GM19397 (cell line): Measurements from ENCODE around the gene SAV1.
"Not testable (repeated sequence)": the region's sequence is repeated elsewhere in the genome, so short reads cannot be mapped to it uniquely, and the experiment has no call there.

Experiments used
- ATAC-seq: cut with Tn5 transposase; IDR thresholded peaks from one replicate; pipeline ENCODE4 v1.9.1; 2021; ENCODE audit warnings: mild to moderate bottlenecking, moderate library complexity; ENCODE audit not compliant: unreplicated experiment

SAV1 gene

DNA sequence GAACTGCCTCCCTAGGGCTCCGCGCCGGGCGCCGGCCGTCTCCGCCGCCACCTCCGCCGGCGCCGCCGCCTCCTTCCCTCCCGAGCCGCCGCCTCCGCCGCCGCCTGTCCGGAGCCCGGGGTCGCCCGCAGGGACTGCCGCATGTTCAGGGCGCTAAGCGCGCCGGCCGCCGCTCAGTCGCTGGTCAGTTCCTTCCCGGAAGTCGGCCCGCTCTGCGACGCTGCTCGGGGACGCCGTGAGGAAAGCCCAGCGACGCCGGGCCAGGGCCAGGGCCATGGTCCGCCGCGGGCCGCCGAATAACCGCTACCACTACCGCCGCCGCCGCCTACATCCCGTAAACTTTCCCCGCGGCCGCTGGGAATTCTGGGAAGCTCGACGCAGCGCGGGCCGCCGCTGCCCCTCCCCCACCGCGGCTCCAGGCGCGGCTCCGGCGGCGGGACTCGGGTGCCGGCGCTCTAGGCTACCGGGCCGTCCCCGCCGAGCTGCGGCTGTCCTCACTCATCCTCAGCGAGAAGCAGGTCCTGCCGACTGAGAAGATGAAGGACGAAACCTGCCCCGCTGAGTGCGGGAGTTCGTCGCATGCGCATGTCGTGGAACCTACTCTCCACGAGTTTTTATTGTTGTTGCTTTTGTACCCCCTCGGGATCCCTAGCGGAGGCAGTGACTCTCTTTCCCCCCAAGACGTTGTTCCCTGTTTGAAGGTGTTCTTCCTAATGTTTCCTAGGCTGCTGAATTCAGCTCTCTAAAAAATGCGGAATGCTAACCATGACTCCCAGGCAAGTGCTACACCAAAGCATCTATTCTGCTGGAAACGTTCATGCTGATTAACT, at the start of gene SAV1:
SAV1 (minus strand) TSS at position 311 of the 830 bp plus-strand sequence. CDS start 339 bp downstream, outside the sequence.
- ATAC-seq, result peak; percentile 59

DNA sequence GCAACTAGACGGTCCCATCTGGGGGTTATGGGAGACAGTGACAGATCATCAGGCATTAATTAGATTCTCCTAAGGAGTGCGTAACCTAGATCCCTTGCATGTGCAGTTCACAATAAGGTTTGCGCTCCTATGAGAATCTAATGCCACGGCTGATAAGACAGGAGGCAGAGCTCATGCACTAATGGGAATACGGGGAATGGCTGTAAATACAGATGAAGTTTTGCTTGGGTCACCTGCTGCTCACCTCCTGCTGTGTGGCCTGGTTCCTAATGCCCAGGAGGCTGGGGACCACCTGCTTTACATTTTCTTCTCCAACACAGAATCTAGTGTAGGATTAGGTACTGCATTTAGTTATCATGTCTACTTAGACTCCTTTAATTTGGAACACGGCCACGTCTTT, 49.7 kb upstream of the SAV1 start:
- no peak for ATAC-seq

GRCh38 chr14:50714450-50715073, 46.5 kb upstream of the SAV1 start:
- ATAC-seq, result no peak

- ATAC-seq, result no peak
Observed at GRCh38 chr14:50711043-50711442, 42.9 kb upstream of the SAV1 start.

GRCh38 chr14:50705026-50705593, 37.0 kb upstream of the SAV1 start:
- ATAC-seq, result no peak

DNA sequence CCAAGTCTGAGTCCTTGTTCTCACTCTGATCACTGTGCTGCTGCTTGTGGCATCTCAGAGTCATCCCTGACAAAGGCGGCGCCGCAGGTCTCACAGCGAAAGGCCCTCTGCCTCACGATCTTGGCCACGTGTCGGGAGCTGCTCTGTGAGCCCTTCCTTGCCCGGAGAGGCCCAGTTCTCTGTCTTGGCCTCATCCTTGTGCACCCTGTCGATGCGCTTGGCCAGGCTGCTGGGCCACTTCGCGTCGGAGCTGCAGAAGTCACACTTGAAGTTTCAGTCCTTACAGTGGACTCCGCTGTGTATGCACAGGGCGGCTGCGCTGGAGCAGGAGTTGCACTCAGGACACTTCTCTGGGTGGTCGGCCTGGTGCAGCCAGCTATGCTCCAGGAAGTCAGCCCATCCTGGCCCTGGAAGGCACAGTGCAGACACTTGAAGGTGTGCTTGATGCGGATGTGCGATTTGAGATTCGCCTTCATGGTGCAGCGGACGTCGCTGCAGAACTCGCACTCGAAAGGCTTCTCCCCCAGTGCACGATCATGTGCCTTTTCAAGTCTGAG, 36.4 kb upstream of the SAV1 start:
- ATAC-seq, result no peak

DNA sequence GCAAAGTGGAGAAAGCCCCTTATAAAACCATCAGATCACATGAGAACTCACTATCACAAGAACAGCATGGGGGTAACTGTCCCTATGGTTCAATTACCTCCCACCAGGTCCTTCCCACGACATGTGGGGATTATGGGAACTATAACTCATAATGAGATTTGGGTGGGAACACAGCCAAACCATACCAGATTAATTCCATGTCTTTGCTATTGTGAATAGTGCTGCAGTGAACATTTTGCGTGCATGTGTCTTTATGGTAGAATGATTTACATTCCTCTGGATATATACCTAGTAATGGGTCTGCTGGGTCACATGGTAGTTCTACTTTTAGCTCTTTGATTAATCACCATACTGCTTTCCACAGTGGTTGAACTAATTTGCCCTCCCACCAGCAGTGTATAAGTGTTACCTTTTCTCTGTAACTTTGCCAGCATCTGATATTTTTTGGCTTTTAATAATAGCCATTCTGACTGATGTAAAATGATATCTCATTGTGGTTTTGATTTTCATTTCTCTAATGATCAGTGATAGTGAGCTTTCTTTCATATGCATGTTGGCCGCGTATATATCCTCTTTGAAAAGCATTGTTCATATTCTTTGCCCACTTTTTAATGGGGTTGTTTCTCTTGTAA, 29.7 kb upstream of the SAV1 start:
- no peak for ATAC-seq

- ATAC-seq, result not testable (repeated sequence)
Observed at GRCh38 chr14:50694260-50694659, 26.2 kb upstream of the SAV1 start.

- ATAC-seq, result no peak
Observed at GRCh38 chr14:50688875-50689274, 20.8 kb upstream of the SAV1 start.

- ATAC-seq, result no peak
Observed at GRCh38 chr14:50679674-50680073, 11.6 kb upstream of the SAV1 start.

DNA sequence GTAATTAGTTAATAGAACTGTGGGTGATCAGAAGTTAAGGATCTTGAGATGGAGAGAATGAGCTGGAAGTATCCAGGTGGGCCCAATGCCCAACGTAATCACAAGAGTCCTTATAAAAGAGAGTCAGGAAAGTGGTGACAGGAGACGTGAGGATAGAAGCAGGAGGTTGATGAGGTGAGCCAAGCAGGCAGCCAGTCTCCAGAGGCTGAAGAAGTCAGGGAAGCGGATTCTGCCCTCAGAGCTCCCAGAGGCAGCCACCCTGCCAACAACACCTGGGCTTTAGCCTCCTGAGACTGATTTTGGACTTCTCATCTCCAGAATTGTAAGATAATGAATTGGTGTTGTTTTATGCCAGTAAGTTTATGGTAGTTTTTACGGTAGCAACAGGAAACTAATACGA, 10.1 kb upstream of the SAV1 start:
- no peak for ATAC-seq

DNA sequence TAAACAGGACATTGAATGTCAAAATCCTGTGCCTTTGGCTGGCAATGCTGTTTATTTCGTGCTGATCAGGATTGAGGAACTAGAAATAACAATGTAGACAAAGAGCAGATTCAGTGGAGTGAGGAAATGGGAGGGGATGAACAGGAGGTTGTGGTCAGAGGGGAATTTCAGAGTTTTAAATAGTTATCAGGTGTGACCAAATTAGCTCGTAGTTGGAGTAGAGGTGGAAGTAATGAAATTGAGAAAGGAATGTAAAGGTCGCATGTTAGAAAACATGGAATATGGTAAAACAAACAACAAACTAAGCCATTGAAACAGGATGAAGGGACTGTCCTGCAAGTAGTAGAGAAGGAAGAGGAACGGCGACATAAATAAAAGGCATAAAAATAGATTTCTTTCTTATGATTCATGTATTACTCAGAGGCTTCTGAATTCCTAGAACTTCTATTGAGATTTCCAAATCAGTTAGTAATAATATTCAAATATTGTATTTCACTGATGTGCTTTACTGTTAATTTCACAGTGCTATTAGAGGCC, 9.5 kb upstream of the SAV1 start:
- ATAC-seq, result no peak

DNA sequence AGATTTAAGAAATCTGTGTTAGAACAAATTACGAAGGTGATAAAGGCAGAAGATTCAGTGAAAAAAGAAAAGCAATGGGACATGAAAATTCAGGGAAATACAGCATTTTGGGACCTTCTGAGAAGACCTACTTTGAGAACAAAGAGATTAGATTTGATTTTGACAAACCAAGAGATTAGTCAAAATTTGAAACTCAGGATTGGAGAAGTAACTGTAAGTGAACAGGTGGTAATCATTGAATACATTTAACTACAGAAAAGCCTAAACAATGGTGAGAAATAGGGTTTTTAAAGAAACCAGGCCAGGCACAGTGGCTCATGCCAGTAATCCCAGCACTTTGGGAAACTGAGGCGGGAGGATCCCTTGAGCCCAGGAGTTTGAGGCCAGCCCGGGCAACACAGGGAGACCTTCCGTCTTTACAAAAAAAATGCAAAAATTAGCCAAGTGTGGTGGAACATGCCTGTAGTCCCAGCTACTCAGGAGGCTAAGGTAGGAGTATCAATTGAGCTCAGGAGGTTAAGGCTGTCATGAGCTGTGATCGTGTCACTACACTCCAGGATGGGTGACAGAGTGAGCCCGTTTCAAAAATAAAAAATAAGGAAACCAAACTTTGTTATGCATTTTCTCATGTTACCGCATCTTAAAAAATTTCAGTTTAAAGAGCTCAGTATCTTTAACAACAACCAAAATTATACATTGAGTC, 8.9 kb upstream of the SAV1 start:
- ATAC-seq, result no peak

- no peak for ATAC-seq
Observed at GRCh38 chr14:50675597-50675996, 7.5 kb upstream of the SAV1 start.

- no peak for ATAC-seq
Observed at GRCh38 chr14:50670866-50671256, 2.8 kb upstream of the SAV1 start.

- no peak for ATAC-seq
Observed at GRCh38 chr14:50670196-50670865, 2.2 kb upstream of the SAV1 start.

DNA sequence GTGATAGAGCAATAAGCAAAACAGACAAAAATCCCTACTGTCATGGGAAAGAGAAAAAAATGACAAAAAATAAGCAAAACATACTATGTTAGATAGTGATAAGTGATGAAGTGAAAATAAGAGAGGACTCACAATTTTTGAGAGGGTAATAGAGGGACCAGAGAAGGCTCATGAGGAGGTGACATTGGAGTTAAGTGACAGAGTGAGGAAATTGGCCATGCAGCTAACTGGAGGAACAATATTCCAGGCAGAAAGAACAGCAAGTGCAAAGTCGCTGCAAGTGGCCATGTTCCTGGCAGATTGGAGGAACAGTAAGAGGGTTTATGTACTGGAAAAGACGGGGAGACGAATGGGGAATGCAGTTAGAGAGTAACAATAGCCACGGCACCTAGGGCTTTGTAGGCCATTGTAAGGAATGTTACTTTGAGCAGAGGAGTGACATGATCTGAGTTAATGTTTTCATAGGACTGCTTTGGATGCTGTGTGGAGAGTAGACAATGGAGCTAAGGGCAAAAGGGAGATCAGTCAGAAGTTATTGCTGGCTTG, 1.4 kb upstream of the SAV1 start:
- ATAC-seq, result no peak

GRCh38 chr14:50668826-50669143, 679 bp upstream of the SAV1 start:
- no peak for ATAC-seq

DNA sequence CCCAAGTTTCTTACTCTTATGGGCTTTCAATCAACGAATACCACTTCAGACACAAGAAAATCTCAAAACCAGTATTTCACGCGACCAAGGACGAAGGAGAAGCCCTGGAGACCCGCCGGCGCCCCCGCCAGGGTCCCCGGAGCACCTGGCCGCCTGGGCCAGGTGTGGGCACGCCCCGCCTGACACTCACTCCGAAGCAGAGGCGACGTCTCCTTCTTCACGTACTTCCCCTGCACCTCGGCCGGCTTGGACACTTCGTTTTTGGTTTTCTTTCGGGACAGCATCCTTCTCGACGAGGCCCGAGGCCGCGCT, 466 bp downstream of the SAV1 start:
- peak; percentile 52 for ATAC-seq
